BLaER1 (cell line): ENCODE measurements around the gene P2RX6.

Experiments
- H3K27ac ChIP-seq: shearing (Covaris generic); formaldehyde crosslinking; 2 replicates; pipeline ENCODE4 v1.8.1; 2022
- H3K27me3 ChIP-seq: shearing (Covaris generic); formaldehyde crosslinking; 2 replicates; pipeline ENCODE4 v1.8.1; 2022
- H3K36me3 ChIP-seq: shearing (Covaris generic); formaldehyde crosslinking; 2 replicates; pipeline ENCODE4 v1.8.1; 2022
- H3K4me1 ChIP-seq: shearing (Covaris generic); formaldehyde crosslinking; 2 replicates; pipeline ENCODE4 v1.8.1; 2022
- H3K4me2 ChIP-seq: shearing (Covaris generic); formaldehyde crosslinking; 2 replicates; pipeline ENCODE4 v1.8.1; 2022
- H3K4me3 ChIP-seq: shearing (Covaris generic); formaldehyde crosslinking; 2 replicates; pipeline ENCODE4 v1.8.1; 2022
- H3K9ac ChIP-seq: shearing (Covaris generic); formaldehyde crosslinking; 2 replicates; pipeline ENCODE4 v1.8.1; 2022
- H3K9me3 ChIP-seq: shearing (Covaris generic); formaldehyde crosslinking; 2 replicates; pipeline ENCODE4 v1.8.1; 2022
- H4K20me1 ChIP-seq: shearing (Covaris generic); formaldehyde crosslinking; 2 replicates; pipeline ENCODE4 v1.8.1; 2022
- Cebpa-rat ChIP-seq: shearing (Covaris generic); IDR thresholded peaks from 2 replicates; pipeline ENCODE4 v1.8.1; 2022

P2RX6 gene

GRCh38 chr22:20979940-20980453 lies 35.0 kb upstream of the P2RX6 start:
- H3K4me2 ChIP-seq = no peak overlapping the region

GRCh38 chr22:20980523-20980922 lies 34.4 kb upstream of the P2RX6 start:
- peaks cover 28% of the 10 kb centered on the region for H3K4me1 ChIP-seq
- no peak for TF ChIP-seq Cebpa-rat
- H3K9ac ChIP-seq = no peak overlapping the region
- no peaks in the 10 kb centered on the region; the same call in 1 of the 2 replicates for H4K20me1 ChIP-seq
- no peaks in the 10 kb centered on the region for H3K27me3 ChIP-seq
- H3K4me2 ChIP-seq = peak overlapping the region; percentile 93
- H3K36me3 ChIP-seq = peaks cover 20% of the 10 kb centered on the region
- H3K9me3 ChIP-seq = peaks cover 10% of the 10 kb centered on the region; the same call in 1 of the 2 replicates
- no peak overlapping the region for H3K4me3 ChIP-seq
- no peak overlapping the region for H3K27ac ChIP-seq

More at GRCh38 chr22:20979940-20980453, 35.0 kb upstream of the P2RX6 start:
- H3K27ac ChIP-seq = no peak overlapping the region
- no peaks in the 10 kb centered on the region for H3K27me3 ChIP-seq
- no peak for TF ChIP-seq Cebpa-rat
- no peak overlapping the region for H3K4me3 ChIP-seq
- H4K20me1 ChIP-seq = no peaks in the 10 kb centered on the region; the same call in 1 of the 2 replicates
- H3K9me3 ChIP-seq = peaks cover 10% of the 10 kb centered on the region; the same call in 1 of the 2 replicates
- H3K4me1 ChIP-seq = peaks cover 28% of the 10 kb centered on the region
- no peak overlapping the region for H3K9ac ChIP-seq
- H3K36me3 ChIP-seq = peaks cover 16% of the 10 kb centered on the region

- H3K27ac ChIP-seq = peak overlapping the region; percentile 91
- H3K27me3 ChIP-seq = no peaks in the 10 kb centered on the region
These were observed 33.8 kb upstream of the P2RX6 start for GRCh38 chr22:20980938-20981722.

GRCh38 chr22:20981787-20982562 lies 33.0 kb upstream of the P2RX6 start, which contains the start of gene LZTR1:
Gene LZTR1, plus strand, starts transcription at chr22:20982297. Its CDS starts 75 bp downstream, at chr22:20982372.
- Histone ChIP-seq H4K20me1 (no peaks in the 10 kb centered on the region; the same call in 1 of the 2 replicates), H3K36me3 (peaks cover 31% of the 10 kb centered on the region), H3K27ac (peak within 1 kb of the TSS; percentile 91), H3K4me1 (peaks cover 28% of the 10 kb centered on the region), H3K9me3 (peaks cover 10% of the 10 kb centered on the region; the same call in 1 of the 2 replicates), H3K4me3 (peak within 1 kb of the TSS; percentile 78), H3K27me3 (no peaks in the 10 kb centered on the region), H3K4me2 (peak within 1 kb of the TSS; percentile 93), H3K9ac (peak within 1 kb of the TSS; percentile 87)
- no peak for TF ChIP-seq Cebpa-rat

More at GRCh38 chr22:20980938-20981722, 33.8 kb upstream of the P2RX6 start:
- peak overlapping the region; percentile 93 for H3K4me2 ChIP-seq
- no peaks in the 10 kb centered on the region; the same call in 1 of the 2 replicates for H4K20me1 ChIP-seq
- peaks cover 26% of the 10 kb centered on the region for H3K36me3 ChIP-seq
- peaks cover 10% of the 10 kb centered on the region; the same call in 1 of the 2 replicates for H3K9me3 ChIP-seq
- H3K4me3 ChIP-seq = peak overlapping the region; percentile 78
- peaks cover 28% of the 10 kb centered on the region for H3K4me1 ChIP-seq
- peak overlapping the region; percentile 87 for H3K9ac ChIP-seq
- TF ChIP-seq Cebpa-rat = no peak

GRCh38 chr22:20982563-20982882 lies 32.4 kb upstream of the P2RX6 start:
- no peak for TF ChIP-seq Cebpa-rat
- H3K27ac ChIP-seq = peak overlapping the region; percentile 91
- H4K20me1 ChIP-seq = no peaks in the 10 kb centered on the region; the same call in 1 of the 2 replicates
- peaks cover 10% of the 10 kb centered on the region; the same call in 1 of the 2 replicates for H3K9me3 ChIP-seq
- H3K36me3 ChIP-seq = peaks cover 36% of the 10 kb centered on the region
- peak overlapping the region; percentile 87 for H3K9ac ChIP-seq
- H3K4me1 ChIP-seq = peaks cover 28% of the 10 kb centered on the region
- H3K4me3 ChIP-seq = peak overlapping the region; percentile 78
- peak overlapping the region; percentile 93 for H3K4me2 ChIP-seq
- no peaks in the 10 kb centered on the region for H3K27me3 ChIP-seq

GRCh38 chr22:20983081-20983771 lies 31.7 kb upstream of the P2RX6 start:
- Histone ChIP-seq H3K36me3 (peaks cover 43% of the 10 kb centered on the region), H3K27me3 (no peaks in the 10 kb centered on the region), H3K9ac (peak overlapping the region; percentile 87), H3K4me3 (peak overlapping the region; percentile 78), H3K4me1 (peaks cover 28% of the 10 kb centered on the region), H4K20me1 (no peaks in the 10 kb centered on the region; the same call in 1 of the 2 replicates), H3K4me2 (peak overlapping the region; percentile 93), H3K9me3 (peaks cover 10% of the 10 kb centered on the region; the same call in 1 of the 2 replicates), H3K27ac (no peak overlapping the region)
- TF ChIP-seq Cebpa-rat = no peak

- Histone ChIP-seq H3K27me3 (no peaks in the 10 kb centered on the region), H3K36me3 (peaks cover 63% of the 10 kb centered on the region), H4K20me1 (peaks cover 4% of the 10 kb centered on the region; the same call in 1 of the 2 replicates), H3K4me1 (peaks cover 44% of the 10 kb centered on the region), H3K4me3 (no peak overlapping the region), H3K4me2 (no peak overlapping the region), H3K27ac (no peak overlapping the region), H3K9ac (no peak overlapping the region), H3K9me3 (no peaks in the 10 kb centered on the region)
- TF ChIP-seq Cebpa-rat = no peak
These were observed 29.2 kb upstream of the P2RX6 start for GRCh38 chr22:20985720-20986119.

GRCh38 chr22:20986365-20986764 lies 28.6 kb upstream of the P2RX6 start:
- no peak for TF ChIP-seq Cebpa-rat
- Histone ChIP-seq H3K27me3 (no peaks in the 10 kb centered on the region), H3K9ac (no peak overlapping the region), H4K20me1 (peaks cover 4% of the 10 kb centered on the region; the same call in 1 of the 2 replicates), H3K4me3 (no peak overlapping the region), H3K27ac (no peak overlapping the region), H3K4me2 (no peak overlapping the region), H3K36me3 (peaks cover 69% of the 10 kb centered on the region), H3K4me1 (peaks cover 38% of the 10 kb centered on the region), H3K9me3 (no peaks in the 10 kb centered on the region)

GRCh38 chr22:20987375-20987774 lies 27.6 kb upstream of the P2RX6 start:
- Histone ChIP-seq H3K4me2 (no peak overlapping the region), H3K9ac (no peak overlapping the region), H3K9me3 (no peaks in the 10 kb centered on the region), H4K20me1 (peaks cover 4% of the 10 kb centered on the region; the same call in 1 of the 2 replicates), H3K27me3 (no peaks in the 10 kb centered on the region), H3K4me1 (peaks cover 35% of the 10 kb centered on the region), H3K4me3 (no peak overlapping the region), H3K27ac (no peak overlapping the region), H3K36me3 (peaks cover 80% of the 10 kb centered on the region)
- no peak for TF ChIP-seq Cebpa-rat
